Non-pigmented ciliary epithelial cell (primary cell): ENCODE data around the gene ISG15.
"Not testable (repeated sequence)": the region's sequence is repeated elsewhere in the genome, so short reads cannot be mapped to it uniquely, and the experiment has no call there.

Experiments used
- DNase-seq: peaks from one replicate; pipeline ENCODE4 v3.0.0-alpha.2; 2010; ENCODE audit warnings: low read depth

ISG15 gene

DNA sequence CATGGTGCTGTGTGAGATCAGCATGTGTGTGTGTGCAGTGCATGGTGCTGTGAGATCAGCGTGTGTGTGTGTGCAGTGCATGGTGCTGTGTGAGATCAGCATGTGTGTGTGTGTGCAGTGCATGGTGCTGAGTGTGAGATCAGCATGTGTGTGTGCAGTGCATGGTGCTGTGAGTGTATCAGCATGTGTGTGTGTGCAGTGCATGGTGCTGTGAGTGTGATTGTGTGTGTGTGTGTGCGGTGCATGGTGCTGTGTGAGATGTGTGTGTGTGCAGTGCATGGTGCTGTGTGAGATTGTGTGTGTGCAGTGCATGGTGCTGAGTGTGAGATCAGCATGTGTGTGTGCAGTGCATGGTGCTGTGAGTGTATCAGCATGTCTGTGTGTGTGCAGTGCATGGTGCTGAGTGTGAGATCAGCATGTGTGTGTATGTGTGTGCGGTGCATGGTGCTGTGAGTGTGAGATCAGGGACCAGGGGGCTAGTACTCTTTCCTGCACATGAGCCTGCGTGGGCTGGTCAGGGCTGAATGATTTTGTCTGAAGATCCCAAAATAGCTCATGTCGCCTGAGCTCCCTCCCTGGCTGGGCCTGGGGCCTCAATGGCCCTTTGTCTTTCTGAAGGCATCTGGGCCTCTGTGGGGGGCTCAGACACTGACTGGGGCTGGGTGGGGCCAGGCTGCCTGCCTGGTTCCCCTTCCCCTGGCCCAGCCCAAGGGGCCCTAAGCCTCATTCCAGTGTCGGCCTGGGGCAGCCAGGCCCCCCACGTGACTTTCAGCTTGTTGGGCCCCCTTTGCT, 17.8 kb downstream of the ISG15 start:
- DNase-seq: not testable (repeated sequence)

DNA sequence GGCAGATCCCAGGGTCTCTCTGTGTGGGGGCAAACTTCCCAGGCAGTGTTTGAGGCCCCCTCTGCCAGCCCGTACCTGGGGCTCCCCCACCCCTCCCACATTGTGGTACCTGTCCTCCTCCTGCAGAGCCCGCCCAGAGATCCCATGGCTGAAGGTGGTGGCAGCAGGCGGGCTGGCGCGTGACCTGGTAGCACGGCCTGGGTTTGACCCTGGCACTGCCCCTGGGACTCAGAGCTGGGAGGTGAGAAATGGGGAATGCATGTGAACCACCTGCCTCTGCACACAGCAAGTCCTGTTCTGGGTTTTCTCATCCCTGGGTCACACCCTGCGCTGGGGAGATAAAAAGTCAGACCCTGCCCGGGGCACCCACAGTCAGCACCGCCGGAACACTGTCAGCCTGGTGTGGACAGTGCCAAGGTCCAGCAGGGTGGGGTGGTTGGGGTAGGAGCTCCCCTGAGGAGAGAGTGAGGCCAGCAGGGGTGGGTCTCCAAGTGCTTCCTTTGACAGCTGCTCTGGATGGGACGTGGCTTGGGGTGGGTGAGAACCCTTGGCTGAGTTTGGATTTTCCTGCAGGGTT, 18.4 kb downstream of the ISG15 start:
- DNase-seq: no peak

DNA sequence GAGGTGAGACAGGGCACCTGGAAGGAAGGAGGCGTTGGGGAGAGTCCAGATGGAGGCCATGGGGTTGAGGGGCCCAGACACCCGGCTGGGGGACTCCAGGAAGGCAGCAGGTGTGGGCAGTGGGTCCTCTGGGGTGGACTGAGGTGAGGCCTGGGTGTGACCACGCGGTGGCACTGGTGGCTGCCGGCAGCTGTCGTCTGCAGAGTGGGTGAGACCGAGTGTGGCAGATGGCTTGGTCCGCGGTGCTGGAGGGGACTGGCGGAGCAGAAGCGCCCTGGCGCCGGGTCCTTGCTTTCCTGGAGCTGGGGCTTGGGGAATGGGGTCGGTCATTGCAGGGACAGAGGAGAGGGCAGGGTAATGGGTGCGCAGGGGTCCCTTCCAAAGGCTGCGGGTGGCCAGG, 19.1 kb downstream of the ISG15 start:
- DNase-seq: no peak

DNA sequence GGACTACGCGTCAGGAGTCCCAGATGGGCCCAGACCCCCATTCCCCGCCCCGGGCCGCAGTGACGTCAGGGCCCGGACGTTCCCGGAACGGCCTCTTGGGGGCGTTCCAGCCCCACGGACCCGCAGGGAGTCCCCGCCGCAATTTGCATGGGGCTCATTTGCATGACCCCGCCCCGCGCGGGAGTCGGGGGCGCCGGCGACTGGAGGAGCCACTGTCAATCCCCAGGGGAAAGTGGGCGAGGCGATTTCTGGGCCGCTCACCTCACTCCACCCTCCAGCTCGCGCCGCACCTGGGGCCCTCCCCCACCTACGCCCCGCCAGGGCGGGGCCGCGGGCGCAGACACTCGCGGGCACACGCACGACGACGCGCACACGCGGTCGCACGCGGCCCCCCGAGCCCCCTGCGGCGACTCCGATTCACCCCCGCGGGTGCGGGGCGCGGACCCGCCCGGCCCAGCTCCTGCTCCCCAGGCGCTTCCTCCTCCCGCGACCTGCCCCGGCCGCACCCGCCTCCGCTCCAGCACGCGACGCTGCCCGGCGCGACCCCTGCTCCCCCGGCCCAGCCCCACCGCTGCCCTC, 19.8 kb downstream of the ISG15 start:
- no peak for DNase-seq

DNA sequence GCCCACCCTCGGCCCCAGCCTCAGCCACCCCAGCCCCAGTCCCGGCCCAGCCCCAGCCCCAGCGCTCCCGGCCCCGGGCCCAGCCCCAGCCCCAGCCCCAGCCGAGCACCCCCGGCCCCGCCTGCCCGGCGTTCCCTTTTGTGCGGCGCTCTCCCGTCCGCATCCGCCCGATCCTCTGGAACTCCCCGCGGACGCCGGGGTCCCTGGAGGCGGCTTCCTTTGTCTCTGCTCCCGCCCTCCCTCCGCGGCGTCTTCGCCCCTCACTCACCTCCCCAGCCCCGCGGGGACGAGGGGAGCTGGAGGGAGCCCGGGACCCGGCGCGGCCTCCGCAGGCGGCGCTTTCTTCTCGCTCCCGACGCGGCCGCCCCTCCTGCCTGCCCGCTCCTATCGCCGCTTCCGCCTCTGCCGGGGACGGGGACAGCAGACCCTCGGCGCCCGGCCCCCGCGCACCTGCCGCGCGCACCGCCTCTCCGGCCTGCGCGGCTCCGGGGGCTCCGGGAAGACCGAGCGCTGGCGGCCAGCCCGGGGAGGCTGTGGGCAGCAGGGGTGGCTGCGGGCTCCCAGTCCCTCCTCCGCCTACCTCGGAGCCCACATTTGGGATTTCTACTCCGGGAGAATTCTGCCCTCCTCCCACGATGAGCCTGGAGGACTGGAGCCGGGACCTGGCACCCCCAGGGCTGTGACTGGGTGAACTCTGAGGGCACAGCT, 20.6 kb downstream of the ISG15 start:
- DNase-seq: no peak

DNA sequence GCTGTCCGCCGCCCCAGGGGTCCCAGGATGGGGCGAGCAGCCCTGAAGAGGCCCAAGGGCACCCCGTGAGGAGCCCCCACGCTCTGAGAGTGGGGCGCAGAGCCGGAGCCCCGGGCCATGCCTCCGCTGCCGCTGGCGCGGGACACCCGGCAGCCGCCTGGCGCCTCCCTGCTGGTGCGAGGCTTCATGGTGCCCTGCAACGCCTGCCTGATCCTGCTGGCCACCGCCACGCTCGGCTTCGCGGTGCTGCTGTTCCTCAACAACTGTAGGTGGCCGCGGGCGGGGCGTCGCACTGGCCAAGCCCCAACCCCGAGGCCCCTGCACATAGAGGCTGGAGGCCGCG, 21.1 kb downstream of the ISG15 start:
- DNase-seq: no peak

DNA sequence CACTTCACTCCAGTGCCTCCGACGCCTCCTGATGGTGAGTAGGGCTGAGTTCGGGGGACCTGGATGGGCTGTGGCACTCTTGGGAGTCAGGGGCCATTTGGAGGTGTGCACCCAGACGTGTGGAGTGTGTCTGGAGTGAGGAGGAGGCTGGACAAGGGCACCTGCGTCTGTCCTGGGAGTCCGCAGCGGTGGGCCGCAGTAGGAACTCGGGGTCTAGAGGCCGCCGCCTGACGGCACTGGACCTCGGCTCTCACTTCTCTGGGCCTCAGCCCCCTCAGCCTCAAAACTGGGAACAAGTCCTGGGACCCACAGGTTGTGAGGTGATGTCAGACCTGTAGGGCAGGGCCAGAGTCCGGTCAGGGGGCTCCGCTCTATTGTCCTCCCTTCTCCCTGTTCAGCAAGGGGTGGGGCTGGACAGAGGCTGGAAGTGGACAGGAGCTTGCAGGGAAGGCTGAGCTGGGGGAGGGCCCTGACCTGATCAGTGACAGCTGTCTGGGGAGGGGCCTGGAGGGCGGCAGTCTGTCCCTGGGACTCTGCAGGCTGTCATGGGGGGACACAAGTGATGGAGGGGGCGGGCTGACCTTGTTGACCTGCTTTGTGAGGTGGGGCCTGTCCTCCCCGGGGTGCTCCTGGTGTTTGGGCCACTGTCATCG, 22.1 kb downstream of the ISG15 start:
- no peak for DNase-seq

DNA sequence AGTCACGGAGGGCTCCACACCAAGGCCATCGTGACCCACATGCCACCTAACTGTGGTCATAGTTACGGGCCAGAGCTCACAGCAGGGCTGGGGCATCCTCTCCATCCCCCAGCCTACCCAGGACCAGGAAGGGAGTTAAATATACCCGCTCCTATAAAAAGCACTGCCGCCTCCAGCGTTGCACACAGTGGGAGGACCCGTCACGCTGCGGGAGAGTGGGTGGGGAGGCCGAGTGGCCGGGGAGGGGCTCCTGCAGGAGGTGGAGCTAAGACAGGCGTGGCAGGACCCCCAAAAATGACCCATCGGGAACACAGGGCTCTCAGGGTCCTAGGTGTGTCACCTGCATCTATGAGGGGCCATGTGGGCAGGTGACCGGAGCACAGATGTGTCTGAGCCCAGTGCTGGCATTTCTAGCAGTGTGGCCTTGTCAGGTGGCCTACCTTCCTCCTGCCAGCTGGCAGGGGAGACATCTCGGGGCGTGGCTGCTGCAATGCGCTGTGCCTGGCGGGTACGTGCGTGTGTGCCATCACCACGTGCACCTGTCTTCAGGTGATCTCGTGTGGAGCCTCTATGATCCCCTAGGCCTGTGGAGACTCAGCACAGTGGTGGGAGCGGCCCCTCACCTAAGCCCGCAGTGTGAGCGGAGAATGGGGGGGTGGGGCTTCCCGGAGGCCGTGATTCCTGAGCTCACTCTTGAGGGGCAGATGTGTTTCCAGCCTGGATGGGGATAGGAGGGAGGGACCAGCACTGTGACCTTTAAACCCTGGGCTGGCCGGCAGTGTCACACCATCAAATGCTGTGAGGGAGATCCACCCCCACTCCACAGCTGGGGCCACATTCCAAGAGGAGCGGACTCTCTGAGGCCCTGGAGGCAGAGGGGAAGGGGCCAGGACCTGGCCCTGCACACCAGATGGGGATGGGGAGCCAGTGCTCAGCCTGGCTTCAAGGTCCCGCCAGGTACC, 24.4 kb downstream of the ISG15 start:
- no peak for DNase-seq

DNA sequence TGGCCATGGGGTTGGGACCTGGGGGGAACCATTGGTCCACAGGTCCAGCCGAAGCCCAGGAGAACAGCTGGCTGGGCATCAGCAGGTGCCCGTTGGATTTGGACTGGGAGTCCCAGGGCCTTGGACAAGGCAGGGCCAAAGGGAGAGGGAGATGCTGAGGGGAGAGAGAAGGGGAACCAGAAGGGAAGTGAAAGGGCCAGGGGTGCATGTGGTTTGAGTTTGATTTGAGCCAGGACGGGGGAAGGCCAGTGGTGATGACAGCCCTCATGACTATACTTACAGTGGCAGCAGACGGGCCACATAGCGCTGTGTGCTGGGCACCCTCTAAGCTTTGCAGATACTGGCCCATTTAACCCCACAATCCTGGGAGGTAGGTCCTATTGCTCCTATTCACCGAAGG, 25.4 kb downstream of the ISG15 start:
- DNase-seq: no peak

DNA sequence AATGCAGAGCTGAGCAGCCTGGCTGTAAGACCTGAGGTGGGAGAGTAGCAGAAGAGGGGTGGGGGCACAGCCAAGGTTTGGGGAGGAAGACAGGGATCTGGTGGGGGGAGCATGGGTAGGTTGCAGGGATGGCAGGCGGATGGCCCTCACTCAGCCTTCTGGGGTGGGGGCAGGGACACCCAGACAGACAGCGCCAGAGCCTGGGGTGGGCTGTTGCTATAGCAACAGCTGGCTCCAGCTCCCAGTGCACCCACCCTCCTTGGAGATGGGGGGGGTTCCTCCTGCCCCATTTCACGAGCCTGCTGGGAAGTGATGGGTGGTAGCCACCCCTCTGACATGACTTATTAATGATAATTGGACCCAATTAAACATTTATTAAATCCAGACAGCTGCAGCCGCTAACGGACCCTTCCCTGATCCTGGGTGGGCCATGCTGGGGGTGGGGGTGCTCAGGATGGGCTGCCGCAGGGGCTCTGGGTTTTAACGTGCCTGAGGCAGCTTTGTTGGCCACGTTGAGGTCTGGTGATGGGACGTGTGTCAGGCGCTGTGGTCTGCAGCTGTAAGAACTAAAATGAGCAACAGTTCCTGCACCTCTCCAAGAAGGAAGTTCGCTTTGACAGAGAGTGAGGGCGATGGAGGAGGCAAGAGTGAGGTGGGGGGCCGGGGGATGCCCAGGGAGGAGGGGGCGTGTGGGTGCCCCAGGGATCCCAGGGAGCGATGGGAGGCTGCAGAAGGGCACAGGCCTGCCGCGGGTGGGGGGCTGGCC, 26.0 kb downstream of the ISG15 start:
- DNase-seq: no peak

DNA sequence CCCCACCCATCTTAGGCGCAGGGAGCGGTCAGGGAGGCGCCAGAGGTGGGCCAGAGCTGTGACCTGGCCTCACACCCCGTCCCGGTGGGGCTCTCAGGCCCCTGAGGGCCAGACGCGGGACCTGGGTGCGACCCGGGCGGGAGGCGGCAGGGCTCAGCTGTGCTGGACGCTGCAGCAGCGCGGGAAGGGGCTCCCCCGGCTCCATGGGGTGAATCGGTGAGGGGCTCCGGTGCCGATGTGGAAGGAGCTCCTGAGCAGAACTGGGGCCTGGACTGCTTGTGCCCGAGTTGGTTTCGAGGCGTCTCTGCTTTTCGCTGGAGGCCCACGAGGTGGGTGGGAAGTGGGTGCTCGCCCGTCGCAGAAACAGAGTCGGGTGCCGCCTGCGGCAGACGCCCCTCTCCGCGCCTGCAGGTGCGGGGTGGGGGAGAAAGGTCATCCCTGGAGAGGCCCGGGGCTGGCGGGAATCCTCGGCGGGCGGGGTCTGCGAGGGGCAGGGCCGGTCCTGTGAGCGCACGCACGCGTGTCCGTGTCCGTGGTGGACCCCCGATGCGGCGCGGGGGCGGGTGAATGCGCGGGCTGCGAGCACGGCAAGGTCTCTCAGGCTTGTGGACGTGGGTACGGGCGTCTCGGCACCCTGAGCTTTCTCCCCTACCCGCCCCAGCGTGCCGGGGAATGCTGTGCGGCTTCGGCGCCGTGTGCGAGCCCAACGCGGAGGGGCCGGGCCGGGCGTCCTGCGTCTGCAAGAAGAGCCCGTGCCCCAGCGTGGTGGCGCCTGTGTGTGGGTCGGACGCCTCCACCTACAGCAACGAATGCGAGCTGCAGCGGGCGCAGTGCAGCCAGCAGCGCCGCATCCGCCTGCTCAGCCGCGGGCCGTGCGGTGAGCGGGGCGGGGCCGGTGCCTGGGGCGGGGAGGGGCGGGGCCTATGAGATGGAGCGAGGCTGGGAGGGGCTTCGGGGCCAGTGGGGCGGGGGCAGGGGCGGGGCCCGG, 27.0 kb downstream of the ISG15 start:
- DNase-seq: peak; percentile 27

DNA sequence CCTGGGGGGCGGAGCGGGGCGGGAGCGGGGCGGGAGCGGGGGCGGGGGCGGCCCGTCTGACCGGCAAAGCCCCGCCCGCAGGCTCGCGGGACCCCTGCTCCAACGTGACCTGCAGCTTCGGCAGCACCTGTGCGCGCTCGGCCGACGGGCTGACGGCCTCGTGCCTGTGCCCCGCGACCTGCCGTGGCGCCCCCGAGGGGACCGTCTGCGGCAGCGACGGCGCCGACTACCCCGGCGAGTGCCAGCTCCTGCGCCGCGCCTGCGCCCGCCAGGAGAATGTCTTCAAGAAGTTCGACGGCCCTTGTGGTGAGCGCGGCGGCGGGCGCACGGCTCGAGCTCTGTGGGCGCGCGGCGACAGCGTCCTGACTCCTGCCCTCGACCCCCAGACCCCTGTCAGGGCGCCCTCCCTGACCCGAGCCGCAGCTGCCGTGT, 27.8 kb downstream of the ISG15 start:
- no peak for DNase-seq

DNA sequence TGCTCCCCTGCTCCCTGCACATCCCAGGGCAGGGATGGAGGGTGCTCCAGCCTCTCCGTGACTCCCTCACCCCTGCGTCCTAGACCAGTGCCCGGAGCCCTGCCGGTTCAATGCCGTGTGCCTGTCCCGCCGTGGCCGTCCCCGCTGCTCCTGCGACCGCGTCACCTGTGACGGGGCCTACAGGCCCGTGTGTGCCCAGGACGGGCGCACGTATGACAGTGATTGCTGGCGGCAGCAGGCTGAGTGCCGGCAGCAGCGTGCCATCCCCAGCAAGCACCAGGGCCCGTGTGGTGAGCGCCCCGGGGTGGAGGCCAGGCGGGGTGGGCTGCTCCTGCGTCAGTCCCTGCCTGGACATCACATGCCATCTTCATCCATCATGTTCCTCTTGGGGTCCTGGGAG, 28.6 kb downstream of the ISG15 start:
- DNase-seq: no peak

DNA sequence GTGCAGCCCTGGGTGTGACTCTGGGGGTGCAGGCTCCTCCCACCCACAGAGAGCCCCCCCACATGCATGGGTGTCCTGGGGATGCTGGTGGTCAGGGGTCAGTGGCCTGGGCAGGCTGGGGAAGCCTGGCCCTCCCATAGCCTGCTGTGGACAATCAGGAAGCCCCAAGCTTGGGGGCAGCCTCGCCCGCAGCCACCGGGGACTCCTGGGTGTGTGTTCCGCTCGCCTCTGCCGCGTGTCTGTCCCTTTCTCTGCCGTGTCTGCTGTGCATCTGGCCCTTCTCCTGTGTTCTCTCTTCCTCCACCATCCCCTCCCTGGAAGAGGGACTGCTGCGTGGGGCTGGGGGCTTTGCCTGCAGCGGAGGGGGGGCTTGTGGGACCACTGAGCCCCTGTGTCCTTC, 29.5 kb downstream of the ISG15 start:
- no peak for DNase-seq

DNA sequence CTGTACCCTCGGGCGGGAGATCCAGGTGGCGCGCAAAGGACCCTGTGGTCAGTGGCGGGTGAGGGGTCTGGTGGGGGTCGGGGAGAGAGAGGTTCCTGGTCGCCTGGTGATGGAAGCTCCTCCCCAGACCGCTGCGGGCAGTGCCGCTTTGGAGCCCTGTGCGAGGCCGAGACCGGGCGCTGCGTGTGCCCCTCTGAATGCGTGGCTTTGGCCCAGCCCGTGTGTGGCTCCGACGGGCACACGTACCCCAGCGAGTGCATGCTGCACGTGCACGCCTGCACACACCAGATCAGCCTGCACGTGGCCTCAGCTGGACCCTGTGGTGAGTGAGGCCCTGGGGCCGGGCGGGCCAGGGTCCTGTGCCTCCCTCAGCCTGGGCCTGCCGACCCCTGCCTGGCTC, 30.1 kb downstream of the ISG15 start:
- DNase-seq: no peak

DNA sequence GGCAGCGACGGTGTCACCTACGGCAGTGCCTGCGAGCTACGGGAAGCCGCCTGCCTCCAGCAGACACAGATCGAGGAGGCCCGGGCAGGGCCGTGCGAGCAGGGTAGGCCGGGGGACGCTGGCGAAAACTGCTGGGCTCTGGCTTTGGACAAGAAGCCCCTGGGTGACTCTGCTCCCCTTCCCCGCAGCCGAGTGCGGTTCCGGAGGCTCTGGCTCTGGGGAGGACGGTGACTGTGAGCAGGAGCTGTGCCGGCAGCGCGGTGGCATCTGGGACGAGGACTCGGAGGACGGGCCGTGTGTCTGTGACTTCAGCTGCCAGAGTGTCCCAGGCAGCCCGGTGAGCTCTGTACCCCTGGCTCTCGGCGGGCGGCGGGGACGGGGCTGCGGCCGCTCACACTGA, 30.6 kb downstream of the ISG15 start:
- no peak for DNase-seq

DNA sequence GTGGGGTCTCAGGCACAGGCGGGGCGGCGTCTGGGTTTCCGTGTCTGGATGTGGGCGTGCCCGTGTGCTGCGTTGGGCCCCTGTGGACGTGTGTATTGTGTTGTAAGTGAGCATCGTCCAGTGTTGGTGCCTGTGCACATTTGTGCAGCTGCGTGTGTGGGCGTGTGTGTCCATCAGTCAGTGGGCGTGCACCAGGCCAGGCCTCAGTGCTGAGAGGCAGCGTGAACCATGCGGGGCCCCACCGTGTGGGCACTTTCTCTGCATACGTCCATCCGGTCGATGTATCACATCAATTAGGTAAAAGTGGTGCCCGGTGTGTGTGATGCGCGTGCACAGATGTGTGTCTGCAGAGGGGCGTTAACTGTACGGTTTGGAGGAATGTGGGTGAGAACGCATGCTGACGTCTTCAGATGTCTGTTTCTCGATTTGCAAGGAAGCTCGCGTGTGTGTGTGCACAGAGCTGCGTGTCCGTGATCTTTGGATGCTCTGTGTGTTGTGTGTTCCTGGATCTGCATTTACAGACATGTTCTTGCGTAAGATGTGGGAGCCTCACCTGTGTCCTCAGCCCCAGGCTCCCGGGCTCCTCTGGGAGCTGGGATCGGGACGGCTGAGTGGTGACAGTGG, 31.3 kb downstream of the ISG15 start:
- DNase-seq: no peak

DNA sequence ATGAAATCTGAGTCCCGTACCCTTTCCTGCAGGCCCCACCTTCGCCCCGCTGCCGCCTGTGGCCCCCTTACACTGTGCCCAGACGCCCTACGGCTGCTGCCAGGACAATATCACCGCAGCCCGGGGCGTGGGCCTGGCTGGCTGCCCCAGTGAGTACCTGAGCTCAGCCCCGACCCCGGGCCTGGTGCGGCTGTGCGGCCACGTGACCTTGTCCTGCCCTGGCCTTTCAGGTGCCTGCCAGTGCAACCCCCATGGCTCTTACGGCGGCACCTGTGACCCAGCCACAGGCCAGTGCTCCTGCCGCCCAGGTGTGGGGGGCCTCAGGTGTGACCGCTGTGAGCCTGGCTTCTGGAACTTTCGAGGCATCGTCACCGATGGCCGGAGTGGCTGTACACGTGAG, 31.8 kb downstream of the ISG15 start:
- no peak for DNase-seq

DNA sequence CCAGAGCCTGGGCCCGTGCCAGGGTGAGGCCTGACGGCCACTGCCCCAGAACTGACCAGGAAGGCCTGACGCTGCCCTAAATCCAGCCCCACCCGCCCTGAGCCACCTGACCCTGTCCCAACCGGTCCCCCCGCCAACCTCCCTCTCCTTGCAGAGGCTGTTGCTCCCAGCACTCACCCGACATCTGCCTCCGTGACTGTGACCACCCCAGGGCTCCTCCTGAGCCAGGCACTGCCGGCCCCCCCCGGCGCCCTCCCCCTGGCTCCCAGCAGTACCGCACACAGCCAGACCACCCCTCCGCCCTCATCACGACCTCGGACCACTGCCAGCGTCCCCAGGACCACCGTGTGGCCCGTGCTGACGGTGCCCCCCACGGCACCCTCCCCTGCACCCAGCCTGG, 32.9 kb downstream of the ISG15 start:
- no peak for DNase-seq
